GM12878 (cell line): ENCODE data around the gene MCFD2. TPM values are rescaled to one million over a fixed set of nuclear protein-coding genes. Genes with fewer than 3 reads are reported as not detected.
A peak's percentile ranks its signal among the peaks of the same experiment; 100 is the strongest.

Experiments used
- ATAC-seq: fragments of 200-7000 bp; cut with Tn5 transposase; 3 replicates; pipeline ENCODE4 v1.9.1; 2020; ENCODE audit warnings: mild to moderate bottlenecking, moderate library complexity
- BruUV-seq: library from RNA; stranded (reverse); fragments of 400-500 nt; replicated peaks from 2 replicates; lab custom pipeline; 2021; lab: Mats Ljungman, UMichigan
- CTCF ChIA-PET: fragments of 300-600 bp; sonication (Branson Sonifier 250); formaldehyde crosslinking; extraction: SDS; loops from one replicate; lab custom pipeline; 2021; ENCODE audit warnings: inconsistent platforms; lab: Yijun Ruan, JAX
- POLR2A ChIA-PET: fragments of 350-600 bp; formaldehyde crosslinking; extraction: SDS; loops from one replicate; lab custom pipeline; 2021; ENCODE audit warnings: inconsistent platforms; lab: Charles Lee
- RAD21 ChIA-PET: fragments of 300-600 bp; sonication (Branson Sonifier 250); formaldehyde crosslinking; loops from one replicate; lab custom pipeline; 2023; ENCODE audit warnings: antibody characterized with exemption; ENCODE audit not compliant: unreplicated experiment; lab: Charles Lee
- SMC1A ChIA-PET: fragments of 300-600 bp; sonication (Branson Sonifier 250); formaldehyde crosslinking; loops from one replicate; lab custom pipeline; 2023; ENCODE audit not compliant: unreplicated experiment, uncharacterized antibody; lab: Charles Lee
- DNase-seq: peaks from one replicate; pipeline ENCODE4 v3.0.0-alpha.2; 2011; ENCODE audit warnings: low read depth, low spot score
- FAIRE-seq: peaks from 3 replicates; lab custom pipeline; 2011; peaks lifted over from hg19 to GRCh38; lab: Jason Lieb, UNC
- H2AFZ ChIP-seq: 2 replicates; pipeline ENCODE4 v1.6.0; 2011; ENCODE audit warnings: low read depth, low read length, control low read depth; ENCODE audit not compliant: control insufficient read depth
- H3K27ac ChIP-seq: 2 replicates; pipeline ENCODE4 v1.5.1; 2011; ENCODE audit warnings: control low read depth; ENCODE audit not compliant: control insufficient read depth, insufficient read depth
- H3K27me3 ChIP-seq, 2 experiments: replicated peaks in 1 of 2; 2 replicates each; pipeline versions ENCODE4 v1.6.0 to v1.6.1; 2011; ENCODE audit warnings: low read length in 1 of 2; ENCODE audit not compliant: control insufficient read depth in 2 of 2, insufficient read depth in 2 of 2
- H3K36me3 ChIP-seq, 2 experiments: 2 replicates each; pipeline ENCODE4 v1.5.1; 2011; ENCODE audit warnings: low read length in 1 of 2; ENCODE audit not compliant: control insufficient read depth in 2 of 2, insufficient read depth in 2 of 2
- H3K4me1 ChIP-seq: 2 replicates; pipeline ENCODE4 v1.6.1; 2011; ENCODE audit warnings: mild to moderate bottlenecking, low read length, moderate library complexity, mixed read lengths; ENCODE audit not compliant: control insufficient read depth, insufficient read depth
- H3K4me2 ChIP-seq: 2 replicates; pipeline ENCODE4 v1.6.0; 2011; ENCODE audit warnings: control low read depth; ENCODE audit not compliant: control insufficient read depth, insufficient read depth
- H3K4me3 ChIP-seq: fragments of 200-600 bp; sonication (generic); 2 replicates; pipeline ENCODE4 v1.5.1; 2016
- H3K79me2 ChIP-seq: 2 replicates; pipeline ENCODE4 v1.6.0; 2011; ENCODE audit warnings: low read length; ENCODE audit not compliant: control insufficient read depth, insufficient read depth
- H3K9ac ChIP-seq: 2 replicates; pipeline ENCODE4 v1.8.0; 2011; ENCODE audit warnings: low read length, control low read depth, mixed read lengths; ENCODE audit not compliant: control insufficient read depth, insufficient read depth
- H3K9me3 ChIP-seq: replicated peaks from 3 replicates; pipeline ENCODE4 v1.5.1; 2011; ENCODE audit warnings: mild to moderate bottlenecking, low read length; ENCODE audit not compliant: control insufficient read depth, insufficient read depth
- H4K20me1 ChIP-seq: 2 replicates; pipeline ENCODE4 v1.6.0; 2011; ENCODE audit not compliant: control insufficient read depth, insufficient read depth
- EED ChIP-seq: sonication (generic); IDR thresholded peaks from 2 replicates; pipeline ENCODE4 v1.6.1; 2016; ENCODE audit warnings: antibody characterized with exemption, low read depth
- GABPA ChIP-seq: IDR thresholded peaks from 2 replicates; pipeline ENCODE4 v1.6.1; 2014; ENCODE audit warnings: antibody characterized with exemption, low read depth, mild to moderate bottlenecking, inconsistent platforms
- NR2C1 ChIP-seq: fragments of 450-650 bp; IDR thresholded peaks from 2 replicates; pipeline ENCODE4 v1.6.1; 2017; ENCODE audit warnings: antibody characterized with exemption, mild to moderate bottlenecking, moderate library complexity
- POU2F2 ChIP-seq: IDR thresholded peaks from 3 replicates; pipeline ENCODE4 v1.6.1; 2011; ENCODE audit warnings: low read depth, mild to moderate bottlenecking, low read length, borderline replicate concordance
- YBX1 ChIP-seq: fragments of 450-650 bp; IDR thresholded peaks from 2 replicates; pipeline ENCODE4 v1.6.1; 2016; ENCODE audit warnings: antibody characterized with exemption
- ZSCAN29 ChIP-seq: fragments of 450-650 bp; IDR thresholded peaks from 2 replicates; pipeline ENCODE4 v1.6.1; 2017; ENCODE audit warnings: mild to moderate bottlenecking, moderate library complexity
- WGBS: methylation state at CpG from one replicate; pipeline ENCODE4 v1.1.6; 2016; ENCODE audit warnings: low lambda C conversion rate; ENCODE audit not compliant: insufficient replicate concordance, insufficient coverage; ENCODE audit errors: missing lambda C conversion rate; 5-methylcytosine and 5-hydroxymethylcytosine counted together
- in situ Hi-C: fragments of 300-500 bp; cut with MboI; formaldehyde crosslinking; loops from 9 replicates; pipeline ENCODE4 v1.14.3; 2018; ENCODE audit warnings: mixed read lengths
- intact Hi-C: fragments of 100-400 bp; cut with micrococcal nuclease; formaldehyde crosslinking; loops from one replicate; pipeline ENCODE4 v1.14.2; 2022; ENCODE audit not compliant: unreplicated experiment
- polyA plus RNA-seq, 11 experiments: library from polyadenylated mRNA; depleted of rRNA in 4 of 11; unstranded in 6 of 11; stranded (reverse) in 5 of 11; fragments of >200 nt; fragmentation: Nextera tagmentation in 4 of 11; fragmentation: Illumina TruSeq in 1 of 11; extraction: Ambion mirVana in 4 of 11; extraction: Trizol in 1 of 11; gene quantifications; 1 replicate in 1 of 11; 2 replicates in 10 of 11; pipeline versions ENCODE4 v1.2.1 to v1.2.3, GENCODE V29; 2011 to 2016; ENCODE audit warnings: inconsistent platforms in 2 of 11, missing spikeins in 2 of 11, low read depth in 1 of 11
- total RNA-seq, 4 experiments: library from RNA; depleted of rRNA in 3 of 4; stranded (reverse); fragments of >200 nt in 3 of 4; fragmentation: Illumina TruSeq in 1 of 4; extraction: Trizol in 1 of 4; gene quantifications; 2 replicates each; pipeline versions ENCODE4 v1.2.1 to v1.2.3, GENCODE V29; 2013 to 2021
- TF ChIP-seq, protein P1 (sequence below), 3 experiments: IDR thresholded peaks in 2 of 3; conservative IDR thresholded peaks in 1 of 3; 2 replicates each; pipeline ENCODE4 v1.5.1; 2011; ENCODE audit warnings: low read depth in 3 of 3, low read length in 3 of 3, mild to moderate bottlenecking in 3 of 3, control low read depth in 2 of 3, moderate library complexity in 2 of 3, inconsistent platforms in 1 of 3, mixed read lengths in 1 of 3; ENCODE audit not compliant: control insufficient read depth in 2 of 3, insufficient read depth in 1 of 3; ENCODE audit errors: extremely low read depth in 1 of 3
- TF ChIP-seq, protein P2 (sequence below): fragments of 450-650 bp; formaldehyde crosslinking; IDR thresholded peaks from 2 replicates; pipeline ENCODE4 v1.5.0; 2022; ENCODE audit warnings: mild to moderate bottlenecking, missing genetic modification characterization
- TF ChIP-seq, protein P3 (sequence below): fragments of 450-650 bp; IDR thresholded peaks from 2 replicates; pipeline ENCODE4 v1.6.1; 2017; ENCODE audit warnings: low read depth, mild to moderate bottlenecking, moderate library complexity

The MCFD2 gene
- total and polyA plus RNA-seq, 10 of the 15 experiments (the other 5 are each of a cell fraction or from before 2014, with no cell fraction given), result 35.0 to 57.3 (median 40.3) TPM

DNA sequence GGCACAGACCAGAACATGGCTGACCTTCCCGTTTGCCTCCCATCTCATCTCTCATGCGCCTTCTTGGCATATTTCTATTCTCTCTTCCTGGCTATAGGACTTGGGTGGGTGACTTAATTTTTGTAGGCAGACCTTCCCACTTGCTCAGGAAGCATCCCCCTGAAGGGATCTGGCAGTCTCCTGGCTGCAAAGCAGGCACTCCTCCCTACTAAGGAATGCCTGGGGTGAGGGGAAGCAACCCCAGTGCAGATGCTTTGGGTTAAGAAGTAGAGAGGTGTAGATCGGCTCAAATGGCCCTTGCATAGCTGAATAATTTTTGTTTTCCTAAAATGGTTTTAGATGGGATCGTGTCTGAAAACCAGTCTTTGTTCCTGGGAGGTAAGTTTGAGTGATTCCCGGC lies 17.6 kb downstream of the MCFD2 start (continued):
- TF ChIP-seq, protein P1, sequence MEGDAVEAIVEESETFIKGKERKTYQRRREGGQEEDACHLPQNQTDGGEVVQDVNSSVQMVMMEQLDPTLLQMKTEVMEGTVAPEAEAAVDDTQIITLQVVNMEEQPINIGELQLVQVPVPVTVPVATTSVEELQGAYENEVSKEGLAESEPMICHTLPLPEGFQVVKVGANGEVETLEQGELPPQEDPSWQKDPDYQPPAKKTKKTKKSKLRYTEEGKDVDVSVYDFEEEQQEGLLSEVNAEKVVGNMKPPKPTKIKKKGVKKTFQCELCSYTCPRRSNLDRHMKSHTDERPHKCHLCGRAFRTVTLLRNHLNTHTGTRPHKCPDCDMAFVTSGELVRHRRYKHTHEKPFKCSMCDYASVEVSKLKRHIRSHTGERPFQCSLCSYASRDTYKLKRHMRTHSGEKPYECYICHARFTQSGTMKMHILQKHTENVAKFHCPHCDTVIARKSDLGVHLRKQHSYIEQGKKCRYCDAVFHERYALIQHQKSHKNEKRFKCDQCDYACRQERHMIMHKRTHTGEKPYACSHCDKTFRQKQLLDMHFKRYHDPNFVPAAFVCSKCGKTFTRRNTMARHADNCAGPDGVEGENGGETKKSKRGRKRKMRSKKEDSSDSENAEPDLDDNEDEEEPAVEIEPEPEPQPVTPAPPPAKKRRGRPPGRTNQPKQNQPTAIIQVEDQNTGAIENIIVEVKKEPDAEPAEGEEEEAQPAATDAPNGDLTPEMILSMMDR (IDR thresholded peaks at IDR 0.05 in 2 of 3, conservative IDR thresholded peaks at IDR 0.05 in 1 of 3; ENCODE audit: control insufficient read depth in 2 of 3, extremely low read depth in 1 of 3, insufficient read depth in 1 of 3, low read depth in 3 of 3, low read length in 3 of 3), result no peak

DNA sequence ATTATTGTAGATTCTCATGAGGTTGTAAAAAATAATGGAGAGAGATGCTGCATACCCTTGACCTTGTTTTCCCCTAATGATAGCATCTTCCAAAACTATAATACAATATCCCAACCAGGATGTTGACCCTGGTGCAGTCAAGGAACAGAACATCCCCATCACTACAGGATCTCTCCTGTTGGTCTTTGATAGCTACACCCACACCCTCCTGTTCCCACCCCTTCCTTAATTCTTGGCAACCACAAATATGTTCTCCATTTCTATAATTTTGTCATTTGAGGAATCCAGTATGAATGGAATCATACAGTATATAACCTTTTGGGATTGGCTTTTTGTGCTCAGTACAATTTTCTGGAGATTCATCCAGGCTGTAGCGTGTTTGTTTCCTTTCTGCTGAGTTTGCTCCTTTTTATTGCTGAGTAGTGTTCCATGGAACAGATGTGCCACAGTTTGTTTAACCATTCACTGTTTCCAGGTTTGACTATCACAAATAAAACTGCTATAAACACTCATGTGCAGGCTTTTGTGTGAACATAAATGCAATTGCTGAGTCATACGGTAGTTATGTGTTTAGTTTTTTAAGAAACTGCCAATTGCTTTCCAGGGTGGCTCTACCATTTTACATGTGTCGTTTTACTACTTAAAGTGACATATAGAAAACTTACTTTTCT lies 22.2 kb downstream of the MCFD2 start:
- POLR2A ChIA-PET, result no interaction called here

More for the DNA sequence above, 22.2 kb downstream of the MCFD2 start:
- intact Hi-C loops, result no loop called here
- H3K9me3 ChIP-seq, result no peaks in the 10 kb centered on the region
- no peak overlapping the region for H3K4me3 ChIP-seq
- no peaks in the 10 kb centered on the region for H3K79me2 ChIP-seq
- no peaks in the 10 kb centered on the region for H3K27me3 ChIP-seq
- H3K9ac ChIP-seq, result no peak overlapping the region
- H4K20me1 ChIP-seq, result no peaks in the 10 kb centered on the region
- TF ChIP-seq GABPA (no peak), ZSCAN29 (no peak), EED (no peak), POU2F2 (no peak), NR2C1 (no peak), YBX1 (no peak)
- TF ChIP-seq, protein P2, sequence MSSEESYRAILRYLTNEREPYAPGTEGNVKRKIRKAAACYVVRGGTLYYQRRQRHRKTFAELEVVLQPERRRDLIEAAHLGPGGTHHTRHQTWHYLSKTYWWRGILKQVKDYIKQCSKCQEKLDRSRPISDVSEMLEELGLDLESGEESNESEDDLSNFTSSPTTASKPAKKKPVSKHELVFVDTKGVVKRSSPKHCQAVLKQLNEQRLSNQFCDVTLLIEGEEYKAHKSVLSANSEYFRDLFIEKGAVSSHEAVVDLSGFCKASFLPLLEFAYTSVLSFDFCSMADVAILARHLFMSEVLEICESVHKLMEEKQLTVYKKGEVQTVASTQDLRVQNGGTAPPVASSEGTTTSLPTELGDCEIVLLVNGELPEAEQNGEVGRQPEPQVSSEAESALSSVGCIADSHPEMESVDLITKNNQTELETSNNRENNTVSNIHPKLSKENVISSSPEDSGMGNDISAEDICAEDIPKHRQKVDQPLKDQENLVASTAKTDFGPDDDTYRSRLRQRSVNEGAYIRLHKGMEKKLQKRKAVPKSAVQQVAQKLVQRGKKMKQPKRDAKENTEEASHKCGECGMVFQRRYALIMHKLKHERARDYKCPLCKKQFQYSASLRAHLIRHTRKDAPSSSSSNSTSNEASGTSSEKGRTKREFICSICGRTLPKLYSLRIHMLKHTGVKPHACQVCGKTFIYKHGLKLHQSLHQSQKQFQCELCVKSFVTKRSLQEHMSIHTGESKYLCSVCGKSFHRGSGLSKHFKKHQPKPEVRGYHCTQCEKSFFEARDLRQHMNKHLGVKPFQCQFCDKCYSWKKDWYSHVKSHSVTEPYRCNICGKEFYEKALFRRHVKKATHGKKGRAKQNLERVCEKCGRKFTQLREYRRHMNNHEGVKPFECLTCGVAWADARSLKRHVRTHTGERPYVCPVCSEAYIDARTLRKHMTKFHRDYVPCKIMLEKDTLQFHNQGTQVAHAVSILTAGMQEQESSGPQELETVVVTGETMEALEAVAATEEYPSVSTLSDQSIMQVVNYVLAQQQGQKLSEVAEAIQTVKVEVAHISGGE (CRISPR knock-in tag), result no peak
- TF ChIP-seq, protein P3, sequence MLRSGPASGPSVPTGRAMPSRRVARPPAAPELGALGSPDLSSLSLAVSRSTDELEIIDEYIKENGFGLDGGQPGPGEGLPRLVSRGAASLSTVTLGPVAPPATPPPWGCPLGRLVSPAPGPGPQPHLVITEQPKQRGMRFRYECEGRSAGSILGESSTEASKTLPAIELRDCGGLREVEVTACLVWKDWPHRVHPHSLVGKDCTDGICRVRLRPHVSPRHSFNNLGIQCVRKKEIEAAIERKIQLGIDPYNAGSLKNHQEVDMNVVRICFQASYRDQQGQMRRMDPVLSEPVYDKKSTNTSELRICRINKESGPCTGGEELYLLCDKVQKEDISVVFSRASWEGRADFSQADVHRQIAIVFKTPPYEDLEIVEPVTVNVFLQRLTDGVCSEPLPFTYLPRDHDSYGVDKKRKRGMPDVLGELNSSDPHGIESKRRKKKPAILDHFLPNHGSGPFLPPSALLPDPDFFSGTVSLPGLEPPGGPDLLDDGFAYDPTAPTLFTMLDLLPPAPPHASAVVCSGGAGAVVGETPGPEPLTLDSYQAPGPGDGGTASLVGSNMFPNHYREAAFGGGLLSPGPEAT, result no peak
- WGBS, result 61% methylated on average over 3 of the region's 3 CpGs
- DNase-seq, result no peak
- H3K27ac ChIP-seq, result no peak overlapping the region
- ChIA-PET RAD21 (no interaction called here), SMC1A (no interaction called here), CTCF (no interaction called here)
- H3K36me3 ChIP-seq, result no peaks in the 10 kb centered on the region
- H3K4me2 ChIP-seq, result no peak overlapping the region
- no peaks in the 10 kb centered on the region for H3K4me1 ChIP-seq
- H2AFZ ChIP-seq, result no peak overlapping the region
- in situ Hi-C loops, result no loop called here
- FAIRE-seq, result peak; percentile 23
- no peak for ATAC-seq
- BruUV-seq, result no TSS peak
